Measurements from ENCODE around the gene ETV5.

The ETV5 gene

DNA sequence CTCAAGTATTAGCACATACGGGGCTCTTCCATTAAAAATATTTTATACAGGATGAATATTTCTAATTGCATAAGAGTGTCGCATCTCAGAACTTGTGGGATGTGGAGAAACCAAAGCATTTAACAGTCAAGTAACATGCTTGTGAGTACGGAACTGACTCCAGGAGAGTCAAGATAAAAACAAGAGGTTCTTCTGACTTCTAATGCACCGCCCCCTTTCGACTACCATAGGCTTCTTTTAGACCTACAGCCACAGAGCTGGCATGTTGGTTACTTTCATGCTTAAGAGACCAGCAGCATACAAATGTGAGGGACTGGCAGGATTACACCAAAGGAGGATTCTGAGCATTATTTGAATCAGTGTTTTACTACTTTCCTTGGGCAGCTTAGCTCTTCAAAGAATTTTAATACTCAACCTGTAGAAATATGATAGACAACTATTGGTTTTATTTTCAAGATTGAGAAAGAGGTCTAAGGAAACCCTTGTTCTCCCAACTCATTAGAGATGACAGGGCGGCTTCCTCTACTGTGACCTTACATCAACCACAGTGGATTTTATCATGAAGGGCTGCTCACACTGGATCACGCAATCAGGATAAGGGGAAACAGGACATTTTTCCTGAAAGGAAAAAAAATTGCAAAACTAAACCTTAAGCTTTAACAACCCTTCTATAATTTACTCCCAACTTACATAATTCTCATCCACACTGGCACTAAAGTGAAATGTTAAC lies 14.0 kb downstream of the ETV5 start:
- DNase-seq: no peak

DNA sequence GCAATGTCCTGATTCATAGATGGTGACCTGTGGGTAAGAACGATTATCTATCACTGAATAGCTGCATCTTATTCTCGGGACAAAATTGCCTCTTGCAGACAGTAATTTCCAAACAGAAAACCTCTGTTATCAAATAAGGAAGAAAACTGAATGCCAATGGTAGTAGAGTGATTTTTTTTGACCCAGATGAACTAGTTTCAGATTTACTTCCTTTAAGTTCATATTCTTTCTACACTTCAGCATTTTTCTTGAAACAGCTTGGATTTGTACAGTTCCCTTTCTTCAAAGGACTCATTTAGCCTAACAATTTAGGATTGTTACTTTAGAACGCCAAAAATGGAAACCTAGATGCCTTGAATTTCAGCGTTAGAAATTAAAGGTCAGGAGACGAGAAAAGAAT lies 14.6 kb downstream of the ETV5 start:
- DNase-seq: no peak

DNA sequence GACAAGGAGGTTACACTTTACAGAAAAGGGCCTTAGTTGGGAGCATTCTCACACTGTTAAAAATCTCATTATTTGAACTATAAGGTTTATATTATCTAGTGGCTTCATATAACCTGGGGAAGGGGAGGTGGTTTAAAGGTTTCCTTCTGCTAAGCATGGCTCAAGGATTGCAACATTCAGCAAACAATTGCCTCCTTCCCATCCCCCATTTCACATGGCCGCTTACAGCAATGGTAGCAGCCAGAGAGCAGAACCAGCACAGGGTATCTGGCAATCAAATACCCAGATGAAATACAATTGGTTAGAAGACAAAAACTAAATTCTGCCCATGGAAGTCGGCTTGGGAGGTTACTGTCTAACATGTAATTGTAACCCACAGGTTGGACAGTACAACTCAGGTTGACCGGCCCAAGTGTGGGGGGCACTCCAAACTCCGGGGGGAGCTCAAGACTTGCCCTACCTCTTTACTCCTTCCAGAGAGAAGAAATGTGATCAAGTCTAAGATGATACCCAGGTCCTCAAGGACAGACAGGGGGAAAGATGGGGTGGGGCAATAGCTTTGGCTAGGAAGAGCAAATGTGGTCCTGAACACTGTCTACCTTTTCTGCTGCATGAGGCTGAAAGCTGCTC lies 15.5 kb downstream of the ETV5 start:
- no peak for DNase-seq

DNA sequence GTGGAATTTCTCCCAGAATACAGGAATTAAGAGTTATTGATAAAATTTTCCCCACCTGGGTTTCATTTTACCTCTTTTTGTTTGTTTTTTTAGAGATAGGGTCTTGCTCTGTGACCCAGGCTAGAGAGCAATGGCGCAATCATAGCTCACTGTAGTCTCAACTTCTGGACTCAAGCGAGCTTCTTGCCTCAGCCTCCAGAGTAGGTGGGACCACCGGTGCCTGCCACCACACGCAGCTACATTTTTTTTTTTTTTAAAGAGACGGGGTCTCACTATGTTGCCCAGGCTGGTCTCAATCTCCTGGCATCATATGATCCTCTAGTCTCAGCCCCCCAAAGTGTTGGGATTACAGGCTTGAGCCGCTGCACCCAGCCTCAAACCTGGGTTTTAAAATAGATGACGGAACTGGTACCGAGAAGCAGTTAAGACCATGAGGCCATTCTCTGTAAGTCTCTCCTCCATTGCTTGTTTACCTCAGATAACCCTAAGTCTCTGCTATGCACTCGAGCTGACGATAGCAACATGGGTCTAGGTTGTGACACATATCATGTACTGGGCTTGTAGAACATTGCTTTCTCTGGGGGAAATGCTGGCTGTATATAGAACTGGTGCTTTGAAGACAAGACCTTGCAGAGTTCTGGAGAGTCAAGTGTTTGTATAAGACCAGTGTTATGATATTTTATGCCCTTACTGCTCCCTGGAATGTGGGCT lies 16.4 kb downstream of the ETV5 start:
- no peak for DNase-seq

DNA sequence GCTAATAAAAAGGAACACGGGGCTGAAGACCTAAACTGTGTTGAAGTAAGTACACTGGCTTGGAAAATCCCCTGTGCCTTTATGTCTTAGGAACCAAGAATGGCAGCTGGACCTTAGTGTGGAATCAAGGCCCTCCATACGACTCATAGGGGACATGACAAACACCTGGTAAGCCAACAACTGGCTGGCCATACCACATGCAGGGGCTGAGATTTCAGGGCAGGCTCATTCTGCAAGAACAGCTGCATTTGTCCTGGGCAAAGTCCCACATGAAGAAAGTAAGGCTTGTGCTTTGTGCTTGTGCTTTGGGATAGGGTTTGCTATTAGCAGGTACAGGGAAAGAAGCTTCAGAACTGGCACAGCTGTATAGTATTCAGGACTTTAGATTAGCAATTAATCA lies 18.0 kb downstream of the ETV5 start:
- no peak for DNase-seq

DNA sequence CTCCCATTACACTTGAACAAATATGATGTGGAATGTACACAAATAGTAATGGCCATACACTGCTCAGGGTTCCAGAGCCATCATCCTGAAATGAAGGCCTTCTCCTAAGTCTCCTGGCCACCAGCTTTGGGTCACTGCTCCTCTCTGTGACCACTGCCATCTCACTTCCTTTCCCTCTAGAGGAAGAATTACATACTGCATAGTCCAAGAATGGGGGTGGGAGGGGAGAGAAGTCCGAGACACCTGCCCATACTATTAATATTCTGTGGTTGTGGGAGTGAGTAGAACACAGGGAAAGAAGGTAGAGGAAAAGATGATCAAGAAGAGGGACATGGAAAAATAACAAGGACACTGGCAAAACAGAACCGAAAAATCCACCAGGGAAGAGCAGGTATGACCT lies 20.6 kb downstream of the ETV5 start:
- no peak for DNase-seq

DNA sequence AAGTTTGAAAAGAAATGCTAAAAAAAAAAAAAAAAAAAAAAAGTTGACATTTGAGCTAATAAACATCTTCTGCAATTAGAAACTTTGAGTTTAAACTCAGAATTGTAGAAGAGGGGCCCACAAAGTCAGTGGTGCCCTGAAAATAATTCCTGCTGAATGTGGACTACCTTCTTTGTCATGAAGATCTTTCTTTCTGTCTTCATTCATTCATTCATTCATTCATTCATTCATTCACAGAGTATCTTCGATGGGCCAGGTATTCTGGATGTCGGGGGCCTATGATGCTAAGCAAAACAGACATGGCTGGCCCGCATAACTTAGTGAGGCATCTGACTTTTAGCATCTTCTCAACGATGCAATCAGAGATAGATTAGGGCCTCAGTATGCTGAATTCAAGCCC lies 24.6 kb downstream of the ETV5 start:
- DNase-seq: no peak

DNA sequence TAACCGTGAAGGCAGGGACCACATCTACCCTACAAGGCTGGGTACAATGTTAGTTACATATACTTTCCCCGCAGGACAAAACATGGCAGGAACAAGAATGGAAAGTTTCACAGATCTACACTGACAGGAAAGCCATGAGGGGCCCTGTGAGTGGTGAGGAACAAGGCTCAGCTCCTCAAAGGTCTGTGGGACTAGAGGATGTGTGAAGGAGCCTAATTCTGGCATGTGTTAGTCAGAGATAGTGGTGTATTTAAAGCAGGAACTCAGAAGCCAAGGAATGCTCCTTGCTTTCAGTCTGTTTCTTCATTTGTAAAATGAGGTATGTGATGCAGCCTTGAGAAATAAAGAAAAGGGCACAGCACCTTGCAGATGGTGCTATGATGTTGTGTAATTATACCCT lies 25.1 kb downstream of the ETV5 start:
- no peak for DNase-seq

DNA sequence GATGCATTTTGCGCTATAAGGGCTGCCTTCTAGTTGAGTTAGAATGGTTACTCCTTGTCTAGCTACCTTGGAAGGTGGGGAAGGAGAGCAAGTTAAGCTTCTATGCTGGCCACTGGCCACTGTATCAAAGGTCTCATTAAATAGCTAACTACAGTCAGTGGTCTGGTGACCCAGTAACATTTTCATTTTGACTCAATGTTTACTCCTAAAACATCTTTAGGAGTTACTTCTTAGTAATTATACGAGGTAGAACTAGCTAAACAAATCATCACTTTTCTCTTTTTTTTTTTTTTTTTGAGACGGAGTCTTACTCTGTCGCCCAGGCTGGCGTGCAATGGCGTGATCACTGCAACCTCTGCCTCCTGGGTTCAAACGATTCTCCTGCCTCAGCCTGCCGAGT lies 26.7 kb downstream of the ETV5 start:
- no peak for DNase-seq

DNA sequence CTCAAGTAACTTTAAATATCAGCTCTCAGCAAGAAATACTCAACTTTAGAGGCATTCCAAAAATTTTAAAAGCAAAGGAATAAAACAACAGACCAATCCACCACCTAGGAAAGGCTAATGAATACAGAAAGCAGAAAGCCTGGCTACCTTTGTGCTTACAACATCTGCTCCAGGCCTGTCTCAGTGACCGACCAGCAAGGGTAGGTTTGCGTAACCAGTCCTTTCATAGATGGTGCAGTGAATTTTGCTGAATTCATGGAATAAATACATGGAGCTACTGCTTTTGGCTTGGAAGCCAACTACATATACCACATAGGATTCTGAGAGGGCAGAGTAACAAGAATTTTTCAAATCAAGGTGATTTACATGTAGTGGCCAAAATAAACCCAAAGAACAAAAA lies 27.2 kb downstream of the ETV5 start:
- no peak for DNase-seq

DNA sequence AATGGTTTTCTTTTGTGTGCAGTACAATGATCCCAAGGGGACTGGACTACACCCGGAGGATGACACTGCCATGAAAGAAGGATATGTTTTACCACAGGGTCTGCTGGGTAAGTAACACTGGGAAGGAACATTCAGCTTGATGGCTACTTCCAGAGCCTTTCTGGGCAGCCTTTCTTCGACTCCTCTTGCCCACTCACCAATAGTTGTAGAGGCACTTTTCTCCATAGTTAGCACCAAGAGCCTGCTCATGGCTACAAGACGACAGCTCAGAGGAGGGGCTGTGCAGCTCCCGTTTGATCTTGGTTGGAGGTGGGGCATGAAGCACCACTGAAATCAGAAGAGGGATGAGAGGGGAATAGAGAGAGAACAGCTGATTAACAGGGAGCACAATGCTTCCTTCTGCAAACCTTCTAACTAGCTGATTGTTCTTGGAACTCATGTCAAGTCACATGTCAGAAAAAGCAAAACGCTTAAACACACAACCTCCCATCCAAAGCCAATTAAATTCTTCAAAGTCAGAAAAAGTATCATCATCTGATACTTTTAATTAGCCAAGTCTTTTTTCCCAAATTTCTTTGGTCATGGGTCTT lies 27.9 kb downstream of the ETV5 start:
- no peak for DNase-seq

DNA sequence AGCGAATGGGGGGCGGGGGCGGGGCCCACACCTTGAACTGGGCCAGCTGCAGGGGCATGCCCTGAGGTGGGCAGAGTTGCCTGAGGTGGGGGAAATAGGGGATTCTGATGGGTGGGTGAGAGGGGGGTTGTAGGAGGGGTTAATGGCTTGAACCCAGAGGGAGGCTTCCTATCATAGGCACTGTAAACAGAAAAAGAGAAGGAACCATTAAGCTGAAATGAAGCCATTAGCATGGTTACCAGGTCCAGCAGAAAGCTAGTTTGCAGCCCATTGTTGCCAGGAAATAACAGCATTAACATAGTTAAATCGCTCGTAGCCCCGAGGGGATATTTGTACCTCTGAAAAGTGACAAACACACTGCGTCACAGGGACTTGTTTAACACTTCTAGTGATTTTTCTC lies 29.0 kb downstream of the ETV5 start:
- DNase-seq: no peak

DNA sequence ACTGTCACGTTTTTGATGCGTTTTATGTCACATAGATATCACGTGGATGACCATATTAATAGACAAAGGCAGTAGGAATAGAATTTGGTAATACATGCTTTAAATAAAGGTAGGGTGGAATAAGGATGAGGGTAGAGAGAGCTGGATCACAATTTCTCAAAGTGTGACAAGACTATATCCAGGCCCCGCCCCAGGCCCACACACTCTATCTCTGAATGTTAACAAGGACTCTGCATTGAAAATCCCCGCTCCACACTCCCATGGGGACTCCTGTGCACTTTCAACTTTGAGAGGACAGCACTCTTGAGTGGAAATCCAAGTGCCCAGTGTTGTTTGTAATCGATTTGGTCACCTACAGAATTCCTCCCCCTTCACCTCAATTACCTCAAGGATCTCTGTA lies 31.4 kb downstream of the ETV5 start:
- DNase-seq: no peak

DNA sequence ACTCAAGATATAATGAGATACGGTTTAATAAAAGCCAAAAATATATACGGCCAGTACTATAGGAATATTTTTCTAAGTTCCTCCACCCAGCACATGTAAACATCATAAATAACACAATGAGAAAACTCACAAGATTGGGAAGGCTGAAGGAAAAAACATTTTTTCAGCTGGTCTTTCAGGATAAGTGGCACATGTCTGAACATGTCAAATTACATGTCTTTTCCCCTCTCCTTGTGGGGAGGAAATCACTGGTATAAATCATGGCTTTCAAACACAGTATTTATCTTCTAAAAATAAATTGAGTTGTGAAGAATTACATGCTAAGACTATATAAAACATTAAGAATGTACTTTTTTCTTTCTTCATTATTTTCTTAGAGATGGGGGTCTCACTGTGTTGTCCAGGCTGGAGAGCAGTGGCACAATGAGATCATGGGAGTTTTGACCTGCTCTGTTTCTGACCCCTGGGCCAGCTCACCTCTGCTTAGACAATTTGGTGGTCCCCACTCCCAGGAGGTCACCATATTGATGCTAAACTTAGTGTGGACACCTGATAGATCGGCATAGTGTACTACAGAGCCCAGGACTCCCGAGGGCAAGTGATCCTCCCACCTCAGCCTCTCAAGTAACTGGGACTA lies 32.8 kb downstream of the ETV5 start:
- DNase-seq: no peak

DNA sequence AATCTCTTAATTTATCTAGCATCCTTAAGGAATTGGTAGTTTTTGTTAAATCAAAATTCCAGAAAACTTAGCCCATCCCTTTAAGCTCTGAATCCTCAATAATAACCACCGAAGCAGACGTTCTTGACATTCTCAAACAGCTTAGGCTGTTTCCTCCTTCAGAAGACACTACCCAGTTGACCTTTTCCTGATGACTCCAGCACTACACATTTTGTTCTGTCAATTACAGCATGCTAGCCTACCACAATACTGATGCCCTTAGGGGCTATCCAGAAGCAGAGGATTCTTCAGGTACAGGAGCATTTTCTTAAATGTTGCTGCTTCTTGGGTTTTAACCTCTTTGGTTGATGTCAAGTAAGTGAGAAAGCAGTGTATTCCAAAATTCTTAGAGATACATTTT lies 33.4 kb downstream of the ETV5 start:
- DNase-seq: no peak

DNA sequence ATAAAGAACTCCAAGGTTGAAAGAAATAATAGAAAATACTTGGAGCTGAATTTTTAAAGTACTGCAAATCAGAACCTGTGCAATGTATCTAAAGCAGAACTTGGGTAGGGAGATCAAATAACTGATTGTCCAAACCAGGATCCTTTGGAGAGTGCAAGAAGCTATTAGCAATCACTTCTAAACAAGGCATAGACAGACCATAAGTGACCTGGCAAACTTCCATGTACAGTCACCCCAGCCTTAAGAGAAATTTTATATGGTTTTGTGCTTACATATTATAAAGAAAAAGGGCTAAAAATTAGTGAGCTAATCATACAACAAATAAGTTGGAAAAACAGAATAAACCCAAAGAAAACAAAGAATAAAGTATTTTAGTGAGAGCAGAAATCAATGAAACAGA lies 35.2 kb downstream of the ETV5 start:
- DNase-seq: no peak

DNA sequence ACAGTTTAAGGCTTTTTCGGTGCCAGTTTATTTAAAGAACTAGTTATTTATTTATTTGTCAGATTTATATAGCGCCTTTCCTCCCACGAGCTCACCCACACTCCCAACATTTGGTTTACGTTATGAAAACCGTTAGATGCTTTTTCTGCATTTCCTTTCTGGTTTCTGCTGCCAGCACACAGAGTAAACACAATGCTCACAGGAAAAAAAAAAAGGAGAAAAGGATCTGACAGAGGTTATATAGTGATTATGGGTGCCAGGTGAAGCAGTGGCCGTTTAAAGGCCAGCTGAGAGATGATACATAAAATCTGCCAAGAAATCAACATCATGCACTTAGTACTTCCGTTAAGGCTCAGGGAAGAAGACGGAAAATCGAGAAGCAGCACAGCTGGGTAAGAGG lies 37.9 kb downstream of the ETV5 start:
- no peak for DNase-seq

DNA sequence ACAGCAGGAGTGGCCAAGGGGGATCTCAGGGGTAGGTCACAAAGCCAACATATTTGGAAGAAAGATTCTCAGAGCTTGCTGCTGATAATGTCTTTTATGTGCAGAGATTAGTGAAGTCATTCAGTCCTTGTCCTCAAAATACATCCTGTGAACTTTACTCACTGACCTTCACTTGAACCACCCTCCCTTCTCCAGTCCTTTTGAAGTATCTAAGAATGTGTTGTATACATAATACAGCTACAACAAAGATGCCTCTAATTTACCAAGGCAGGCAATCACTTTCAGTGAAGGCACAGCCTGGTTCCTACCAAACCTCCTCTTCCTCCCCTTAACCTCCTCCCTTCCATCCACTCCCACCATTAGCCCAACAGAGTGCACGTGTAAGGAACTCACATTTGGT lies 38.3 kb downstream of the ETV5 start:
- DNase-seq: no peak

DNA sequence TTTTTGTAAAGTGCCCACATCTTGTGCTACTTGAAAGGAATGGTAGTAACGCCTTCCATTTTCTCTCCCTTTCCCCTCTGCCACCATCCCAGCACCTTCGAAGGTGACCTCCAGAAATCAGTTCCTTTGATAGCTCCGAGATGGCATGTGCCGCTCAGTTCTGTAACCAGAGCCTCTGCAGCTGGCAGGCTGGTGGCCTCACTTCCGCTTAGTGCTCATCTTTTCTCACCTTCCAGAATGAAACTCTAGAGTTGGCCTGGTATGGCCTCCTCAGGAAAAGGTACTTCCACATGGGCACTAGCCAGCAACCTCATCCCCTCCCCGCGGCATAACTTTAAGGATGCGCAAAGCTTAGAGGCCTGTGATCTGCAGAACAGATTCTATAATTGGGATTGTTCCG lies 38.8 kb downstream of the ETV5 start:
- no peak for DNase-seq

DNA sequence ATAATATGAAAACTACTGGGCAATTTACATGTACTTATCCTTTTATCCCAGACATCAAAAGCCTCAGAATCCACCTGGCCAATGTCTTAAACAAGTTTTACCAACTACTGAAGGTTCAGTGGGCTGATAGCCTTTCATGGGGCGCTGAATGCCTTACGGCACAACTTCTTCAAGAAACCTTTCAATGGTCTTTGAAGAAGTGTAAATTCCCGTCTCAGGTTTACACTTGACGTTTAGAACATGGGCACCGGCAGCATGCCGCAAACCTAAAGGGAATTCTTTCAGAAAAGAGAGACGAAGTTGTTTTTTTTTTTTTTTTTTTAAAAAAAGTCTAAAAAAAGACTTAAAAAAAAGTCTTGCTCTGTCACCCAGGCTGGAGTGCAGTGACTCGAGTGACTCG lies 39.7 kb downstream of the ETV5 start:
- no peak for DNase-seq

DNA sequence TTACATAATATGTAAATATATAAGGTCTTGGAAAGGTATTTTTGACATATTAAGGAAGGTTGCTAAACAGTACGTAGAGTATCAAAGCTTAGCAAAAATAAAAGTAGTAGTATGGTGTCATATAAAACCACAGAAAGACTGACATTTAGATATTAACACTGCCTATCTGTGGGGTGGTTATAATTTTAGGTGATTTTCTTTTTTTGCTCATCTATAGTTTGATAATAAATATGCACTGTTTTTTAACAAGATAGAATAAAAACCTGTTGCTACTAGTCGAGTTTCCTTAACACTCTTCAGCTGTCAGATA lies 40.7 kb downstream of the ETV5 start:
- DNase-seq: no peak

DNA sequence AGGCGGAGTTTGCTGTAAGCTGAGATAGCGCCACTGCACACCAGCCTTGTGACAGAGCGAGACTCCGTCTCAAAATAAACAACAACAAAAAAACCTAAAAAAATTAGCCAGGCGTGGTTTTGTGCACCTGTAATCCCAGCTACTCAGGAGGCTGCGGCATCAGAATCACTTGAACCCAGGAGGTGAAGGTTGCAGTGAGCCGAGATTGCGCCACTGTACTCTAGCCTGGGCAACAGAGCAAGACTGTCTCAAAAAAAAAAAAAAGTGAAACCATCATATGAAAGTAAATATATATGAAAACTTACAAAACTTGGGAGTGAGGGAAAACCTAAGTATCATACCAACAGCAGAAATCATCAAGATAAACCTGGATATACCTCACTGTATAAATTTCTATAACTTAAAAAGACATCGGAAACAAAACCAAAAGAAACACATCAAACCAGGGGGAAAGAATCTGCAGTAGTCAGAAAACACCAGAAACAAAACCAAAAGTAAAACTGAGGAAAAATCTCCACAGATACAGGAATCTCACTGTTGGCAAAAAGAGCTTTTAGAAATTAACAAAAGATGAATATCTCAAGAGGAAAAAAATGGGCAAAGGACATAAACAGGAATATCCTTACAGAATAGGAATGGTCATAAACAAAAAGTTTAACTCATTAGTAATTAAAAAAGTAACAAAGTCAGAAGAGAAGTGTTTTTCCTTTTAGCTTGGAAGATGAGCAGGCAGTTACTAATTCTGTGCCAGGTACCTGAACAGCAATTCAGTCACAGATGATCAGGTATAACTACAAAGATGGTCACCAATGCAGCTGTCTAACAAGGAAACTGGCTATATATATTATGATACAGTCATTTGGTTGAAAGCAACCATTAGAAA lies 41.3 kb downstream of the ETV5 start:
- no peak for DNase-seq

DNA sequence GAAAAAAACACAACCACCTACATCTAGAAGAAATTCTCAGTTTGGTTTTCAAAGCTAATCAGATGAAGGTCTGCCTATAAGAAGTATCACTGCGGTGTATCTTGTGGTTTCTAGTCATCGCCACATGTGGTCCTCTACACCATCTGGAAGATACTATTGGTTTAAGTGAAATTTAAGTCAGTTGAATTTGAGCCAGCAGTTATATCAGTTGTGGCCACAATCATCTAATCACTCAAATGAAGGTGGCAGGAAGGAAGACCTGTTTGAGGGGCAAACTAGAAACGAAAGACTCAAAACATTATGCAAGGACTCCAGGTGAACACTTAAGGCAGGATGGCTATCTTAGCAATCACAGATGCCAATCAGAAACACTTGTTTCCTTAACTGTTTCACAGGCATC lies 48.7 kb downstream of the ETV5 start:
- DNase-seq: no peak
